NCI-H2029 treated with DMSO at 0.1 percent for 48 hours (cell line): ENCODE results near the gene P3H4.
"Not testable (repeated sequence)": the region's sequence is repeated elsewhere in the genome, so short reads cannot be mapped to it uniquely, and the experiment has no call there.

Experiments
- DNase-seq: peaks from one replicate; lab custom pipeline; 2025; lab: John Stamatoyannopoulos, UW

Gene P3H4

GRCh38 chr17:41811549-41812380 lies at the start of gene P3H4:
Gene P3H4 (minus strand): TSS chr17:41811949. CDS start chr17:41811915, 34 bp downstream.
- no peak for DNase-seq

- DNase-seq = no peak
Observed at GRCh38 chr17:41860254-41860931, 48.6 kb upstream of the P3H4 start.

- DNase-seq = not testable (repeated sequence)
Observed at GRCh38 chr17:41851382-41851781, 39.6 kb upstream of the P3H4 start.

- no peak for DNase-seq
Observed at GRCh38 chr17:41849251-41849990, 37.7 kb upstream of the P3H4 start.

GRCh38 chr17:41848788-41849187 lies 37.0 kb upstream of the P3H4 start:
- no peak for DNase-seq

GRCh38 chr17:41844971-41845370 lies 33.2 kb upstream of the P3H4 start:
- no peak for DNase-seq

GRCh38 chr17:41840781-41841180 lies 29.0 kb upstream of the P3H4 start:
- DNase-seq = not testable (repeated sequence)

- DNase-seq = not testable (repeated sequence)
Observed at GRCh38 chr17:41839448-41839847, 27.7 kb upstream of the P3H4 start.

- DNase-seq = no peak
Observed at GRCh38 chr17:41837761-41838538, 26.2 kb upstream of the P3H4 start, which contains the start of gene KLHL10. Gene KLHL10 (plus strand): TSS chr17:41837825. CDS start chr17:41837933, 108 bp downstream.

GRCh38 chr17:41836550-41837196 lies 24.9 kb upstream of the P3H4 start:
- DNase-seq = no peak

- DNase-seq = no peak
Observed at GRCh38 chr17:41835800-41836549, 24.2 kb upstream of the P3H4 start, which contains the start of gene NT5C3B. Gene NT5C3B (minus strand): TSS chr17:41836232. CDS start chr17:41836193, 39 bp downstream.

- no peak for DNase-seq
Observed at GRCh38 chr17:41835214-41835799, 23.6 kb upstream of the P3H4 start.

- not testable (repeated sequence) for DNase-seq
Observed at GRCh38 chr17:41829961-41830360, 18.2 kb upstream of the P3H4 start.

GRCh38 chr17:41825175-41825845 lies 13.6 kb upstream of the P3H4 start:
- DNase-seq = no peak

- DNase-seq = no peak
Observed at GRCh38 chr17:41824086-41824485, 12.3 kb upstream of the P3H4 start.

GRCh38 chr17:41823580-41823979 lies 11.8 kb upstream of the P3H4 start:
- no peak for DNase-seq

GRCh38 chr17:41823141-41823524 lies 11.4 kb upstream of the P3H4 start:
- no peak for DNase-seq

GRCh38 chr17:41822216-41823140 lies 10.7 kb upstream of the P3H4 start:
- no peak for DNase-seq
